ENCODE data around the gene SLC6A11.

SLC6A11 gene

GRCh38 chr3:10933805-10934481, 117.9 kb downstream of the SLC6A11 start:
- peak; percentile 65 for DNase-seq

GRCh38 chr3:10935028-10935427, 119.0 kb downstream of the SLC6A11 start:
- no peak for DNase-seq

- no peak for DNase-seq
Measured at GRCh38 chr3:10935846-10936631, 120.0 kb downstream of the SLC6A11 start.

- DNase-seq, result no peak
Measured at GRCh38 chr3:10936686-10937085, 120.7 kb downstream of the SLC6A11 start.

DNA sequence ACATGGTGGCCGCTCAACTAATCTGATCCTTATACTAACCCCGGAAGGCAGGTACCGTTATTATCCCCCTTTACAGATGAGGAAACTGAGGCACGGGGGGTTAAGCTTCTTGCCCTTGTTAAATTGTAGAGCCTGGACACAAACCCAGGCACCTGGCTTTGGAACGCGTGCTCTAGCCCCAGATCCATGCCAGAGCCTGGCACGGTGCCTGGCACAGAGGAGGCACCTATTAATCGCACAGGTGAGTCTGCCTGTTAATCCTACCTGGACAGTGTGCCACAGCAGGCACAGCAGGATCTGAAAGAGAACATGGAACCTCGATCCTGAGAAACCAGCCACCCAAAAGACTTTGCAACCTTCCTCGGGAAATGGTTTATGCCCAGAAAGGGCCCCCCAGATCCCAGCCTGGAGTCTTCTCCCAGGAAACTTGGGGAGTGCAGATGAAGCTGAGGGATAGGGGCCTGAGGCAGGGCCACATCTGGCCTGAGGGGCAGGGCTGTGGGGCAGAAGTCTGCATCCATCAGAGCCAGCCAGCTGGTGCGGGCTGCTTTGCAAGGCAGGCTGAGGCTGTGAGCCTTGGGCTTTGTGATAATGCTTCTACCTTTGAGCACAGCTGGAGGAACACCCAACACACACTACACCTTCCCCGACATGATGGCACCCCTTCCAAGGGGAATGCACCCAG, 121.3 kb downstream of the SLC6A11 start:
- DNase-seq, result no peak

DNA sequence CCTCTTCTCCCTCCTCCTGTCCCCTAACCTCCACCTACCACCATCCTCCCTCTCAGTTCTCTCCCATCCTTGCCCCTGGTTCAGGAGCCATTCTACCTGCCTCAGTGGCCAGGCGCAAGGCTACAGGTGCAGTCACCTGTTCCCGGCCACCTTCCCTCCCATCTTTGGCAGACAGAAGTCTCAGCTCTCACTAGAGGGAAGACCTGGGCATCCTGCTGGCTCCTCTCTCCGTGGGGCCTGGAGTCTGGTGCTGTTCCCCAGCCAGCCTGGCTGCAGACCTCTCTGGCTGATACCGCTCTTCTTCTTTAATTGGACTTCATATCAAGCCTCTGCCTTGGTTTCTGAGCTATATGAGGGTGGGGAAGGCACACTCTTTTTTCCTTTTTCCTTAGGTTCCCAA, 123.5 kb downstream of the SLC6A11 start:
- no peak for DNase-seq

DNA sequence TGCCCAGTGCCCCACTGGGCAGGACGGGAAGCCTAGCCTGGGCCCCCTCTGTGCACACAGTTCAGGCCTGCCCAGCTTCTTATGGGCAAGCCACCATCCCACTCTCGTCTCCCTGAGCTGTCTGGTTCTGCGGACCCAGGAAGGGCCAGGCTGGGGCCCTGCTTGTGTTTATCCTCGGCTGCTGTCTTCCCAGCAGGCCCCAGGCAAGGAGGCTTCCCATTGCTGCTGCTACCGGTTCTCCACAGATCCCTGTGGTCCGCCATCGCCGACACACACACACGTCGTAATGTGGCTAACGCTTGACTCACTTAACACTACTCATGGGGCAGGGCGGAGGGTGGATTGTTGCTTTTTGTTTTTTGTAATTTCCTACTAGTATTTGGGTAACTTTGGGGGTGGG, 124.1 kb downstream of the SLC6A11 start:
- DNase-seq, result no peak

- DNase-seq, result no peak
Measured at GRCh38 chr3:10941972-10942371, 125.9 kb downstream of the SLC6A11 start.

GRCh38 chr3:10942690-10943205, 126.7 kb downstream of the SLC6A11 start:
- no peak for DNase-seq

DNA sequence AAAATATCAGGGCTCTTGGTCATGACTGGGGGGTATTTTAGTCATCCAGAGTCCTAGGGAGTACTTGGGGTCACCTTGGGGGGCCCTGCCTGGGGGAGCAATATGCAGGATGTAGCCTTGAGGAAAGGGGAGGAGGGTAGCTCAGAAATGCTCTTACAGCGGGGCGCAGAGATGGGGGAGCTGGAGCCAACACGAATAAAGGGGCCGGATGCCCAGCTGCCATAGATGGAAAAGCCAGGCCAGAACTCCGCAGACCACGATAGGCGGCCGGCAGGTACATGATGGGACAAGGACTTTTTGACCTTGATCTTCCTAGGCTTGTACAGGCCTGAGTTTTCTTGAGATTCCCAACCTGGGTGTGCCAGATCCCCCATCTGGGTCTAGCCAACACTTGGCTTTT, 128.8 kb downstream of the SLC6A11 start:
- no peak for DNase-seq

GRCh38 chr3:10945683-10946287, 129.8 kb downstream of the SLC6A11 start:
- peak; percentile 94 for DNase-seq

DNA sequence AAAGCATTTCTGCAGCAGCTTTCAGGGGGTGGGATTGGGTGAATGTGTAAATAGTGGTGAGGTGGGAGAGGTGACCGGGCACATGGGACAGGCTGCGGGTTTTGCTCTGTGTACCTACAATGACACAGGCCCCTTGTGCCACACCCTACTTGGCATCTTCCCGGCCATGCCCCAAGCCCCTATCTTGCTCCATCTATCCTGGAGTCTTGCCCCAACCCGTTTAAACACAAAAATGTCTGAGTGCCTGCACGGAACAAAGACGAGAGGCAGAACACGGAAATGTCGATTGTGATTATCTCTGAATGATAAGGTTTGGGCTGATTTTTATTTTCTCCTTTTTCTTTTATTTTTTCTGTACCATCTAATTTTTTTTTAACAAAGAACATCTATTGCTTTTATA, 130.5 kb downstream of the SLC6A11 start:
- DNase-seq, result no peak

DNA sequence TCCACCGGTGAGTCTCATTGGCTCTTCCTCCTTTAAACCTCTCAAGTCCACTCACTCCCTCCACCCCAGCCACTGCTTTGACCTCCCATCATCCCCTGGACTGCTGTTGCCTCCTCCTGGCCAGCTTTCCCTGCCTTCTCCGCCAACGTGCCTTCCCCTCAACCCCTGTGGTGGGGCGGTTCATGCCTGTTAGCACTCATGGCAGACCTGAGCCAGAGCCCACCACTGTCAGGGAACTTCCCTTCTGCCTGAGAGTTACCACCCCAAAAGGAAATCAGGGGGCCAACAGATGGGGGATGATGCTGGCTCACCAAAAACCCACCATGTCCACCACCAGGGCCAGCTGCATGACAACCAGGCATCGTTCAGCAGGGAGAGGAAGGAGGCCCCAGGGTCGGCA, 132.3 kb downstream of the SLC6A11 start:
- no peak for DNase-seq

DNA sequence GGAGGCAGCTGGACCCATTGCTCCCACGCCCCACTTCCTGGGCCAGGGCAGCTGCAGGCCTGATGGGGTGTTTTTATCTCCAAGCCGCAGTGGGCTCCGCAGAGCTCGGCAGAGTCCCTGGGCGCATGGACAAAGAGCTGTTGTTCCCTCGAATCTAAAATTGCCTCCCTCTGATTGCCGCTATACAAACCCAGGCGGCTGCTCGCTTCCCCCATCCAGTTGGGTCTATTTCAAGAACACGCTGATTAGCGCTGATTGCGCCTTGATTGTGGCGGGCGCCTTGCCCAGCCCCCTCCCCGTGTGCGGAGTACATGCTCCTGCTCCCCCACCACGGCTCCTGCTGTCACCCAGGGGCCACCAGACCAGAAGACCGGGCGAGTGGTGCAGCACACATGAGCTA, 133.2 kb downstream of the SLC6A11 start:
- DNase-seq, result no peak

DNA sequence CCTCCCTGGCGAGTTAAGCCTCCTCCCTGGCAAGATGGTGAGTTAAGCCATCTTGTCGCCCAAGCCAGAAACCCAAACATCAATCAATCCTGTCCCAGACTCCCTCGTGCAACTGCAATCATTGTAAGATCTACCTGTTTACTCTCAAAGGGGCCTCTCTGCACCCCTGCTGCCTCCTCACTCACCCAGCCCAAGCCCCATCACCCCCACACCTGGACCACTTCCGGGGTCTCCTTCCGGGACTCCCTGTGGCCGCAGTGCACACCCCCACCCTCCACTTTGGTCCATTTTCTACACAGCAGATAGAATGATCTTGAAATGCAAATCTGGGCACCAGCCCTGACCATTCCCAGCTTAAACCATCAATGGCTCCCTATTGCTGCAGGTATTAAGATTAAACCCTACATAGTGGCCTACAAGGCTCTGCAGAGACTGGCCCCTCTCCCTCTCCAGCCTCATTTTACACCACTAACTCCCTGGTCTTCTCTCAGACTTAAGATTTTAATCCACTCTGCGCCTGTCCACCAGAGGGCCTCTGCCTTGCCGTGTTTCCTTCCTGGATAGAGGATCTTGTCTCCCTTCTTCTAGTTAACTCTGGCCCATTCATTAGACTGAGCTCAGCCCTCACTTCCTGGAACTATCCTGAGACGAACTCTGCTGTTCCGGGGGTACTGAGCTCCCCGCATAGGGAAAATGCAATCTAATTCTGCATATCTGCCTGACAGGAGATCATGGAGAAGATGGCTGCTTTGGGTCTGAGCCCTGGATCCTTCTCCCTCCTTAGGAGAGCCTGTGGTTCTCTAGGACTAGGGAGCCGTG, 134.7 kb downstream of the SLC6A11 start:
- peak; percentile 73 for DNase-seq

DNA sequence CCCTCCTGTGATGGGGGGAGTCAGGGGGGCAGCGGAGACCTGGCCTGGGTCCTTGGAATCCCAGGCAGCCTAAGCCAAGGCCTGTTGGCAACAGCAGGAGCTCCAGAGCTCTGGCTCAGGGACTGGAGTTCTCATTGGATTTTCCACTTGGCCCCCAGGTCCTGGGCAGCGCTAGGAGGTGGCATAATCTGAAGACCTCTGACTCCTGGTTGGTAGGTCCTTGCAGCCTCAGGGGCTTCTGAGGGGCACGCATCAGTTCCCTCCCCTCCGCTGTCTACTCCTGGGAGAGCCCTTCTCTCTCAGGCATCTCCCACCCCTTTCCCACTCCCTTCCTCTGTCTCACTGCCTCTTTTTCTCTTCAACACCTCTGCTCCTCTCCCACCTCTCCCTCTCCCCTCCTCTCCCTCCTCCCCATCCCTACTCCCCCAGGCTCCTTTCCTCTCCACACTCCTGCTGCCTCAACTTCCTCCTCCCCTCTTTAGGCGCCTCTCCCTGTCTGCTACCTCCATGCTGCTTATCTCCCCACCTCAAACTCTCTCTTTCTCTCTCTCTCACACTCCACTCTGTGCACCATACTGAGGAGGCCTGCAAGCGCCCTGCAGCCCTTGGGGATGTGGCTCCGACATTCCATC, 135.4 kb downstream of the SLC6A11 start:
- DNase-seq, result no peak

- no peak for DNase-seq
Measured at GRCh38 chr3:10952525-10952924, 136.5 kb downstream of the SLC6A11 start.

DNA sequence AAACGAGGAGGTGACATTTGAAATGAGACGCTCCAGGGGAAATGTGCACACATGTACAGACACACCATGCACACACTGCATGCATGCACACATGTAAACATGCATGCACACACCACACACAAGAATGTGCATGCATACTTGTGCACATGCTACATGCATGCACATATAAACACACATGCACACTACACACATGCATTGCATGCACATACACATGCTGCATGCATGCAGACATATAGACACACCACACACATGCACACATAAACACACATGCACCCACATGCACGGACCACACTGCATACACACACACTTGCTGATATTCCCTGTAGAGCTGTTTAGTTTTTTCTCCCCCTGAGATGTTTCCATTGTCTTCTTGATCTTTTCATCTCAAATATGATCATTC, 138.7 kb downstream of the SLC6A11 start:
- no peak for DNase-seq

GRCh38 chr3:10955711-10956453, 139.9 kb downstream of the SLC6A11 start:
- DNase-seq, result no peak

DNA sequence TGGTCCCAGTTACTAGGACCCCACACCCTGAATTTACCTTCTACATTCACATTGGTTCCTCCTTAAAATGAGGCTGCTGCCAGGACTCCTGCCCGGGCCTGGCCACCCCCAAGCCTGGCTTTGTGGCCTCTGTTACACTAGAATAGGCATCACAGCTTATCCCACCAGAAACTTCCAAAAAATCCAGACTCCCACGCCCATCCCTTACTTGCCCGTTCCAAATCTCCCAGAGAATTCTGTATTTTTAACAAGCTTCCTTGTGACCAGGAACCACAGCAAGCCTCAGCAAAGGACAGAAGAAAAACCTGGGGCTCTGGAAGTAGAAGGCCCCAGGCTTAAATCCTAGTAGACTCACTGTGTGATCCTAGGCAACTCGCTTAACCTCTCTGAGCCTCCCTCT, 140.5 kb downstream of the SLC6A11 start:
- no peak for DNase-seq

DNA sequence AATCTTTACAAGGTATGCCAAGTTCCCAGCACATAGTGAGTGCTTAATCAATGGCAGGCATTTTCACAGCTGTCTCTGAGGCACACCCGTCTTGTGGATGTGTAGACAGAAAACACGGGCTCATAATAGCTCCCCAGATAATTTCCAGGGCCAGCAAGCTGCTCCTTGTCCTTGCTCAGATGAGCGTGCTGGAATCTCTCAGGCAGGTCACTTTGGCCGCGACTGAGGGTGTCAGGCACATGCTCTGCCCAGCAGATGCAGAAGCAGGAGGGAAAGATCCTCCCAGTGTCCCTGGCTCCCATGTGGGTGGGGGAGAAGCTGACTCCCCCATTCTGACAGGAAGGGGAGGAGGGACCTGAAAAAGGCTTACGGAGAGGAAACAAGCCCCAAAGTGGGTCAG, 141.0 kb downstream of the SLC6A11 start:
- DNase-seq, result no peak

Data from 8988T (cell line).